ENCODE measurements around the gene MAB21L4. TPM values are rescaled to one million over a fixed set of nuclear protein-coding genes. Genes with fewer than 3 reads are reported as not detected.

Gene MAB21L4
- total RNA-seq, 6 experiments from 2014 or later: 3.7 to 17.0 (median 5.2) TPM

DNA sequence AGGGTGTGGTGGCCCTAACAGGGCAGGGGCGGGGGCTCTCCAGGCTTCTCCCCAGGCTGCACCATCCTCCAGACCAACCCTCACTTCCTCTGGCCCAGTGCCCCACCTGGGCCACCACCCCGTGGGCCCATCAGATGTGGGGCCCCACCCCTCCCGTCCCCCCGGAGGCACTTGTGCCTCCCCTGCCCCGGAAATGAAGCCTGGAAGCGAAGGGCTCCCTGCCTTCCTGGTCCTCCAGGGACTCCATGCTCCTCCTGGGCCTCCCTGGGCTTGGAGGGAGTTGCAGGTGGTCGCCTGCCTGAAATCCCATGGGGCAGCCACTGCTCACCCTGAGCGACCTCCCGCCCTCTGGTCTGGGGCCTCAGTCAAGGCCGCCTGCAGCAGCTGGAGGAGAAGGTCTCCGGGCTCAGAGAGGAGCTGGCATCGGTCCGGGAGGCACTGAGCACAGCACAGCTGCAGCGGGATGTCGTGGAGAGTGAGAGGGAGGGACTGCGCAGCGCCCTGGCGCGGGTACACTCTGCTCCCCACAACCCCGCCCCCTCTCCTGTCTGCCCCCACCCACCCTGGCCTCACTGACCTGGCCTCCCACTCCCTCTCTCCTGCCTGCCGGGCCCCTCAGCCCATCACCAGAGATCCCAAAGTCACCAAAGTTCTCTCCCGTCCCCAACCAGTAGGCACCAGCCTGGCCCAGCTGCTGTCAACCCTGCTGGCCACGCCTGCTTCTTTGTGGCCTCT, 38.2 kb upstream of the MAB21L4 start:
- no peak for ATAC-seq
- no peak overlapping the region for H3K27ac ChIP-seq
- intact Hi-C loops (cut with DNase I): no loop called here
- H3K4me1 ChIP-seq: no peaks in the 10 kb centered on the region
- no peaks in the 10 kb centered on the region for H3K27me3 ChIP-seq
- no peak overlapping the region for H3K4me3 ChIP-seq
- 100% methylated on average over 1 of the region's 23 CpGs for WGBS (ENCODE audit: insufficient coverage, low coverage, low lambda C conversion rate, missing lambda C conversion rate)
- DNase-seq: peak in 2 of 3 donors; percentile 22 to 33
- no peaks in the 10 kb centered on the region for H3K36me3 ChIP-seq
- TF ChIP-seq POLR2A (IDR thresholded peaks at IDR 0.05): no peak
- TF ChIP-seq, protein P1, sequence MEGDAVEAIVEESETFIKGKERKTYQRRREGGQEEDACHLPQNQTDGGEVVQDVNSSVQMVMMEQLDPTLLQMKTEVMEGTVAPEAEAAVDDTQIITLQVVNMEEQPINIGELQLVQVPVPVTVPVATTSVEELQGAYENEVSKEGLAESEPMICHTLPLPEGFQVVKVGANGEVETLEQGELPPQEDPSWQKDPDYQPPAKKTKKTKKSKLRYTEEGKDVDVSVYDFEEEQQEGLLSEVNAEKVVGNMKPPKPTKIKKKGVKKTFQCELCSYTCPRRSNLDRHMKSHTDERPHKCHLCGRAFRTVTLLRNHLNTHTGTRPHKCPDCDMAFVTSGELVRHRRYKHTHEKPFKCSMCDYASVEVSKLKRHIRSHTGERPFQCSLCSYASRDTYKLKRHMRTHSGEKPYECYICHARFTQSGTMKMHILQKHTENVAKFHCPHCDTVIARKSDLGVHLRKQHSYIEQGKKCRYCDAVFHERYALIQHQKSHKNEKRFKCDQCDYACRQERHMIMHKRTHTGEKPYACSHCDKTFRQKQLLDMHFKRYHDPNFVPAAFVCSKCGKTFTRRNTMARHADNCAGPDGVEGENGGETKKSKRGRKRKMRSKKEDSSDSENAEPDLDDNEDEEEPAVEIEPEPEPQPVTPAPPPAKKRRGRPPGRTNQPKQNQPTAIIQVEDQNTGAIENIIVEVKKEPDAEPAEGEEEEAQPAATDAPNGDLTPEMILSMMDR (IDR thresholded peaks at IDR 0.05): no peak
- H3K9me3 ChIP-seq: no peaks in the 10 kb centered on the region

DNA sequence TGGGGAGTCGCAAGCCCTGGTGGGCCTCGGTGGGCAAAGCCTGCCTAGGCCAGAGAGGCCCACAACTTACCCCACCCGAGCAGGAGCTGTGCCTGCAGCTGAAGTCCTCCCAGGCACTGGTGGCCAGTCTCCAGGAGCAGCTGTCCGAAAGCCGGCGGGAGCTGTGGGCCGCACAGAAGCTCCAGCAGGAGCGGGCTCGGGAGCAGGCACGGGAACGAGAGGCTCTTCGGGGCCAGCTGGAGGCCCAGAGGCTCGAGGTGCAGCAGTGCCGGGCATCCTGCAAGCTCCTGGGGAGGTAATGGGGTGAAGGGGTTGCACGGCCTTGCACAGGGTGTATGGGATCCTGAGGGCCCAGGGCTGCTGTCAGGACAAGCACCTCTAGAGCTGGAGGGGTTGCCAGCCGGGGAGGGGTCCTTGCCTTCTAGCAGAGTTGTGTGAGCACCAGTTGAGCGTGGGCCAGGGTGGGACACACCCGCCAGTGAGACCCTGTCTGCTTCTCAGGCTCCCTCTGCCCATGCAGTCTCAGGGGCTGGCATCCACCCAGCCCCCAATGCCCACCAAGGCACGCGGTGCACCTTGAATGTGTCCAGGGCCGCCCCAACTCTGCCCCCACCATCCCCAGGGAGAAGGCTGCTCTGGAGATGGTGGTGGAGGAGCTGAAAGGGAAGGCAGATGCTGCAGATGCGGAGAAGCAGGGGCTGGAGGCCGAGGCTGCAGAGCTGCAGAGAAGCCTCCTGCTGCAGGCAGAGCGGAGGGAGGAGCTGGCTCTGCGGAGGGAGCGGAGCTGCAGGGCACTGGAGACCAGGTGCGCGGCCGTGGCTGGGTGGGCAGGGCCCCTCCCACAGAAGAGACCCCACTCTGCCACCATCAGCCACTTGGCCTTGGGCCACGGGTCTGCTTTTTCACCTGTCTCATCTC, 37.4 kb upstream of the MAB21L4 start:
- 73% methylated on average over 3 of the region's 30 CpGs for WGBS (ENCODE audit: insufficient coverage, low coverage, low lambda C conversion rate, missing lambda C conversion rate)
- intact Hi-C loops (cut with DNase I): no loop called here

DNA sequence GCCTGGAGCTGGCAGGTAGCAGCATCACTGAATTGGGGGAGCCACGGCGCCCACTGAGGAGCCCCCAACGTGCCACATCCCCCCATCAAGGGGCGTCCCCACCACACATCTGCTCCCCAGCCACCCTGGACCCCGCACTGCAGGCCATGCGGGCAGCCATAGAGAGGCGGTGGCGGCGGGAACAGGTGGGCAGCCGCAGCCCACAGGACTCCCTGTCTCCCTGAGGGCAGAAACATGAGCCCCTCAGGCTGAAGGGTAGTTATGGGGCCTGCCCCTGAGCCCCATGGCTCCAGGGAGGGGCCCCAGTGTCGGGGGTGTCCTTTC, 36.7 kb upstream of the MAB21L4 start:
- no peak for ATAC-seq
- peak in 1 of 3 donors; percentile 15 for DNase-seq

More for the DNA sequence above, 37.4 kb upstream of the MAB21L4 start:
- TF ChIP-seq, protein P1 (IDR thresholded peaks at IDR 0.05): no peak
- Histone ChIP-seq H3K9me3 (no peaks in the 10 kb centered on the region), H3K4me1 (no peaks in the 10 kb centered on the region), H3K27ac (no peak overlapping the region), H3K27me3 (no peaks in the 10 kb centered on the region), H3K4me3 (no peak overlapping the region), H3K36me3 (no peaks in the 10 kb centered on the region)
- DNase-seq (peak; percentile 20 to 45 (median 44)), ATAC-seq (no peak)

DNA sequence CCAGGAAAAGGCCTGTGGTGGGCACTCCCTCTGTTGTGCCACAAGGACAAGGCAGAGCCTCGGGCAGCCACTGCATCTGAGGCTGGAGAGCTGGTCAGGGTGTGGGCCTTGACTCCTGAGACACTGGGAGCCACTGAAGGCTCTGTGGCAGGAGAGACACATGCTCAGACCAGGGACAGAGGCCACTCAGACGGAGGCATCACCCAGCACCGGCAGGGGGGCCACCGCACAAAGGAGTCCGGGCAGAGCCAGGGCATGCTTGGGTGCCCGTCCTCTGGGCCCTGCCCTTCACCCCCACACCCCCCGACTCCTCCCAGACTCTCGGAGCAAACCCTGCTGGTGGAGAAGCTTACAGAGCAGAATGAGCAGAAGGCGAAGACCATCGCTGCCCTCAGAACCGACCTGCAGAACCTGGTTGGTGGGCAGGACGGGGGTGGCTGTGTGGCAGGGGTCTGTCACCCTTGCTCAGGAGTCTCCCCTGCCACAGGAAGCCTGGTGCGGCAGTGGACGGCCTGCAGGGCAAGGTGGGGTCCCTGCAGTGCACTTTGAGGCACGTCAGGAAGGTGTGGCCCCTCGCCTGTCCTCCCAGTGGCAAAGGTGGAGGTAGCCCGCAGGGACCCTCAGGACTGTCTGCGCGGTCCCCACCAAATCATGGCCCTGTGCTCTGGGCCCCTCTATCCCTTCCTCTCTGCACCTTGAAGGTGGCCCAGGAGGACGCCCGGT, 36.2 kb upstream of the MAB21L4 start:
- no peaks in the 10 kb centered on the region for H3K9me3 ChIP-seq
- ATAC-seq (no peak), DNase-seq (peak in 2 of 3 donors; percentile 38 to 42)
- no peak overlapping the region for H3K4me3 ChIP-seq
- TF ChIP-seq, protein P1 (IDR thresholded peaks at IDR 0.05): no peak
- no peak for TF ChIP-seq POLR2A (IDR thresholded peaks at IDR 0.05)
- H3K36me3 ChIP-seq: no peaks in the 10 kb centered on the region
- no peaks in the 10 kb centered on the region for H3K4me1 ChIP-seq
- no peak overlapping the region for H3K27ac ChIP-seq
- WGBS (ENCODE audit: insufficient coverage, low coverage, low lambda C conversion rate, missing lambda C conversion rate): 83% methylated on average over 4 of the region's 21 CpGs
- no peaks in the 10 kb centered on the region for H3K27me3 ChIP-seq
- intact Hi-C loops (cut with DNase I): no loop called here

More for the DNA sequence above, 36.7 kb upstream of the MAB21L4 start:
- no CpG with 5 or more reads among the region's 11 CpGs for WGBS (ENCODE audit: insufficient coverage, low coverage, low lambda C conversion rate, missing lambda C conversion rate)
- TF ChIP-seq, protein P1 (IDR thresholded peaks at IDR 0.05): no peak
- no peak for TF ChIP-seq POLR2A (IDR thresholded peaks at IDR 0.05)
- H3K4me1 ChIP-seq: no peaks in the 10 kb centered on the region
- H3K27ac ChIP-seq: no peak overlapping the region
- no peaks in the 10 kb centered on the region for H3K9me3 ChIP-seq
- no peaks in the 10 kb centered on the region for H3K36me3 ChIP-seq
- no peaks in the 10 kb centered on the region for H3K27me3 ChIP-seq
- H3K4me3 ChIP-seq: no peak overlapping the region
- intact Hi-C loops (cut with DNase I): no loop called here
